ENCODE data around the gene GADD45G. TPM values are rescaled to one million over a fixed set of nuclear protein-coding genes. Genes with fewer than 3 reads are reported as not detected.

GADD45G gene
- total and polyA plus RNA-seq, 10 of the 15 experiments (the other 5 are each of a cell fraction or from before 2014, with no cell fraction given): 0.07 to 1.00 (median 0.29) TPM; not detected in 4

- ChIA-PET RAD21 (ENCODE audit: unreplicated experiment) (no interaction called here), POLR2A (no interaction called here), CTCF (no interaction called here), SMC1A (ENCODE audit: uncharacterized antibody, unreplicated experiment) (interaction anchor here (0.6 to 0.9 kb wide), 2 partner anchors 13 to 1994 kb away, joined by 3 read pairs; no protein-coding TSS in a partner anchor)
- TF ChIP-seq IRF4 (IDR thresholded peaks at IDR 0.05; ENCODE audit: low read depth, low read length) (no peak), SIN3A (IDR thresholded peaks at IDR 0.05; ENCODE audit: low read depth, low read length) (no peak), NFYA (IDR thresholded peaks at IDR 0.05; ENCODE audit: borderline replicate concordance, low read depth, low read length) (no peak), RBBP5 (conservative IDR thresholded peaks at IDR 0.05) (no peak), NR2C2 (IDR thresholded peaks at IDR 0.05; ENCODE audit: borderline replicate concordance, control insufficient read depth, insufficient read length, low read depth) (no peak), BMI1 (IDR thresholded peaks at IDR 0.05; ENCODE audit: borderline replicate concordance) (no peak), RCOR1 (conservative IDR thresholded peaks at IDR 0.05; ENCODE audit: low read depth, low read length) (no peak), TBL1XR1 (IDR thresholded peaks at IDR 0.05; ENCODE audit: low read depth, low read length) (no peak), SUPT20H (IDR thresholded peaks at IDR 0.05; ENCODE audit: borderline replicate concordance, control insufficient read depth, low read depth, low read length) (no peak), EP300 (IDR thresholded peaks at IDR 0.05; ENCODE audit: borderline replicate concordance in 1 of 2, control insufficient read depth in 1 of 2, low read depth in 2 of 2, low read length in 2 of 2) (no peak), NFYB (IDR thresholded peaks at IDR 0.05; ENCODE audit: insufficient read depth, low read depth, low read length) (no peak), CHD2 (IDR thresholded peaks at IDR 0.05; ENCODE audit: borderline replicate concordance, low read depth, low read length) (no peak), HCFC1 (IDR thresholded peaks at IDR 0.05; ENCODE audit: low read length) (no peak), USF2 (IDR thresholded peaks at IDR 0.05; ENCODE audit: borderline replicate concordance, low read depth, low read length) (no peak), TCF12 (IDR thresholded peaks at IDR 0.05; ENCODE audit: low read depth, low read length) (no peak)
- Histone ChIP-seq H3K9ac (ENCODE audit: control insufficient read depth, insufficient read depth, low read length) (no peak overlapping the region), H3K27ac (ENCODE audit: control insufficient read depth, insufficient read depth) (no peak overlapping the region), H2AFZ (ENCODE audit: control insufficient read depth, low read depth, low read length) (no peak overlapping the region), H3K4me1 (ENCODE audit: control insufficient read depth, insufficient read depth, low read length) (no peaks in the 10 kb centered on the region), H3K27me3 (replicated peaks in 1 of 2; ENCODE audit: control insufficient read depth in 2 of 2, insufficient read depth in 2 of 2, low read length in 1 of 2) (peaks cover 0 to 10% of the 10 kb centered on the region in 2 experiments), H3K36me3 (ENCODE audit: control insufficient read depth in 2 of 2, insufficient read depth in 2 of 2, low read length in 1 of 2) (no peaks in the 10 kb centered on the region), H3K79me2 (ENCODE audit: control insufficient read depth, insufficient read depth, low read length) (no peaks in the 10 kb centered on the region), H3K4me3 (no peak overlapping the region), H3K4me2 (ENCODE audit: control insufficient read depth, insufficient read depth) (no peak overlapping the region), H4K20me1 (ENCODE audit: control insufficient read depth, insufficient read depth) (no peaks in the 10 kb centered on the region), H3K9me3 (replicated peaks; ENCODE audit: control insufficient read depth, insufficient read depth, low read length) (no peaks in the 10 kb centered on the region)
- in situ Hi-C loops (cut with MboI): no loop called here
- DNase-seq (ENCODE audit: low read depth, low spot score) (no peak), ATAC-seq (no peak), FAIRE-seq (no peak)
- no TSS peak for BruUV-seq (replicated peaks)
- WGBS (ENCODE audit: insufficient coverage, insufficient replicate concordance, low lambda C conversion rate, missing lambda C conversion rate): 19% methylated on average over 2 of the region's 2 CpGs
- intact Hi-C loops (cut with micrococcal nuclease; ENCODE audit: unreplicated experiment): no loop called here
Measured at GRCh38 chr9:89628601-89629000, 23.8 kb downstream of the GADD45G start.

Data from GM12878 (cell line).